Ureter (tissue), 1 donor: ENCODE results near the gene SEC22B. TPM values are rescaled to one million over a fixed set of nuclear protein-coding genes. Genes with fewer than 3 reads are reported as not detected.
A peak's percentile ranks its signal among the peaks of the same experiment; 100 is the strongest.
"Not testable (repeated sequence)": the region's sequence is repeated elsewhere in the genome, so short reads cannot be mapped to it uniquely, and the experiment has no call there.

Experiments used
- DNase-seq: peaks from one replicate; pipeline ENCODE4 v3.0.0-alpha.2; 2020; ENCODE audit warnings: low spot score
- total RNA-seq: library from RNA; stranded (reverse); gene quantifications from one replicate; pipeline ENCODE4 v1.2.4, GENCODE V29; 2023
- donor health status: DM: yes; HTN: yes; CAD: no.

SEC22B gene
- total RNA-seq, 1 donor from 2014 or later = 35.2 TPM

GRCh38 chr1:120145806-120146205, 30.5 kb downstream of the SEC22B start:
- not testable (repeated sequence) for DNase-seq

GRCh38 chr1:120144626-120145025, 31.7 kb downstream of the SEC22B start:
- not testable (repeated sequence) for DNase-seq

GRCh38 chr1:120144169-120144568, 32.2 kb downstream of the SEC22B start:
- DNase-seq = not testable (repeated sequence)

- not testable (repeated sequence) for DNase-seq
Measured at GRCh38 chr1:120143334-120143733, 33.0 kb downstream of the SEC22B start.

- DNase-seq = peak; percentile 48
Measured at GRCh38 chr1:120142512-120143263, 33.6 kb downstream of the SEC22B start.

- DNase-seq = not testable (repeated sequence)
Measured at GRCh38 chr1:120141865-120142264, 34.5 kb downstream of the SEC22B start.

GRCh38 chr1:120140656-120141265, 35.6 kb downstream of the SEC22B start:
- not testable (repeated sequence) for DNase-seq

GRCh38 chr1:120136086-120136485, 40.2 kb downstream of the SEC22B start:
- not testable (repeated sequence) for DNase-seq

GRCh38 chr1:120133928-120134325, 42.4 kb downstream of the SEC22B start:
- DNase-seq = not testable (repeated sequence)

GRCh38 chr1:120133228-120133927, 42.9 kb downstream of the SEC22B start:
- no peak for DNase-seq

- DNase-seq = not testable (repeated sequence)
Measured at GRCh38 chr1:120132406-120132763, 43.9 kb downstream of the SEC22B start.

- peak; percentile 69 for DNase-seq
Measured at GRCh38 chr1:120131611-120132405, 44.5 kb downstream of the SEC22B start.

GRCh38 chr1:120127921-120128320, 48.4 kb downstream of the SEC22B start:
- not testable (repeated sequence) for DNase-seq

- DNase-seq = not testable (repeated sequence)
Measured at GRCh38 chr1:120126216-120126615, 50.1 kb downstream of the SEC22B start.

- not testable (repeated sequence) for DNase-seq
Measured at GRCh38 chr1:120124628-120125027, 51.7 kb downstream of the SEC22B start.

GRCh38 chr1:120123813-120124510, 52.4 kb downstream of the SEC22B start:
- DNase-seq = not testable (repeated sequence)

GRCh38 chr1:120122262-120122893, 53.9 kb downstream of the SEC22B start:
- not testable (repeated sequence) for DNase-seq

- DNase-seq = not testable (repeated sequence)
Measured at GRCh38 chr1:120121830-120122229, 54.5 kb downstream of the SEC22B start.

- not testable (repeated sequence) for DNase-seq
Measured at GRCh38 chr1:120120525-120120924, 55.8 kb downstream of the SEC22B start.

- not testable (repeated sequence) for DNase-seq
Measured at GRCh38 chr1:120117371-120118177, 58.7 kb downstream of the SEC22B start.
